Endometrium (tissue), 2 donors: ENCODE measurements around the gene SLC8A1.
"Not testable (repeated sequence)": the region's sequence is repeated elsewhere in the genome, so short reads cannot be mapped to it uniquely, and the experiment has no call there.

Experiments
- FAIRE-seq: peaks from 2 replicates; lab custom pipeline; 2012; peaks lifted over from hg19 to GRCh38; lab: Jason Lieb, UNC
- donor health status: control.
- donor health status: control.

Gene SLC8A1

DNA sequence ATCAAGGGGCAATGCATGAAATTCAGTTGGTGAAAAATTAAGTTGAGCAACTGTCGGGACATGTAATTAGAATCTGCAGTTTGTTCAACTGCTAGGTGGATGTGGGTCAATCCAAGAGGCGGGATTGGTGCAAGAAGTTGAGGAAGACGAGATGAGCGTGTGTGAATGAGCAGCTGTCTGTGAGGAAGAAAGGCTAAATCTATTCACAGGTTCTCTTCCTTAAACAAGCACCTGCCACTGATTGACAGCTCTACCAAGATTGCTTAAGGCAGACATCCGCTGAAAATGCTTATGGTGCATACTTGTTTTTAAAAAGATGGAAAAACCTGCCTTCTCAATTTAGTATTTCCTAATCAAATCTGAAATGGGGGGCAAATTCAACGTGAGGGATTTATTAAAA, 349.4 kb downstream of the SLC8A1 start:
- no peak for FAIRE-seq

DNA sequence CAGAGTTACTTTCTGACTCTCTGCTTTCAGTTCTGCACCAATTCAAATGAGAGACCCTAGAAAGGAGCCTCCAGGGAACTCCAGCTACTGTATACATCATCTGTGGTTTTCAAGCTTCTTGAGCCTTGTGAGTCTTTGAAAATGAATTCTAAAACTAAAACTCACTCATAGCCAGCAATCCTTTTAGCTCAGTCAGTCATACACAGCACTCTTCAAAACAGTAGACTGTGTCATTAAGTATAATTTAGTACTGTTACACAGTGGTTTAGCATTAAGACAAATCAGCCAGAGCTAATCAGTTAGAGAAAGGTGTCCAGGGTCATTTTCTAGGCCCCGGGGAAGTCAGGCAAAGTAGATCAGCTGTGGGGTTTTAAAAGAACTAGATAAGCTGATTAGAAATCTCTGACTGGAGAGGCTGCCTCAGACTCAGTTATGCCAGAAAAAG, 350.7 kb downstream of the SLC8A1 start:
- no peak for FAIRE-seq

DNA sequence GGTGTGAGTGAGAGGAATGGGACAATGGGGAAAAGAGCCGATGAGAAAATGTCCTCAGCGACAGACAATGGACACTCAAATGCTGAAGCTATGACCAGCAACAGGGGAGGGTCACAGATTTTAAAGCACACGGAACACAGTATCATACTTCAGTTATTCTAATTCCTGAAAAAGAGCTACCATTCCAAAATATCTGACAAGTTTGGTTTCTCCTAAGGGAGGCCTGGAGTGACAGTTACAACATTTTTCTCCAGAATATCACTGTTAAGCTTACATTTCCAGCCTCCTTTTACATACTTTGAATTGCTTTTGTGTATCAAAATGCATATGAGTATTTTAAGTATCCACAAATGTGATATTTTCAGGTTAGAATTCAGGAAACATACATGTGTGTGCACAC, 351.2 kb downstream of the SLC8A1 start:
- no peak for FAIRE-seq

DNA sequence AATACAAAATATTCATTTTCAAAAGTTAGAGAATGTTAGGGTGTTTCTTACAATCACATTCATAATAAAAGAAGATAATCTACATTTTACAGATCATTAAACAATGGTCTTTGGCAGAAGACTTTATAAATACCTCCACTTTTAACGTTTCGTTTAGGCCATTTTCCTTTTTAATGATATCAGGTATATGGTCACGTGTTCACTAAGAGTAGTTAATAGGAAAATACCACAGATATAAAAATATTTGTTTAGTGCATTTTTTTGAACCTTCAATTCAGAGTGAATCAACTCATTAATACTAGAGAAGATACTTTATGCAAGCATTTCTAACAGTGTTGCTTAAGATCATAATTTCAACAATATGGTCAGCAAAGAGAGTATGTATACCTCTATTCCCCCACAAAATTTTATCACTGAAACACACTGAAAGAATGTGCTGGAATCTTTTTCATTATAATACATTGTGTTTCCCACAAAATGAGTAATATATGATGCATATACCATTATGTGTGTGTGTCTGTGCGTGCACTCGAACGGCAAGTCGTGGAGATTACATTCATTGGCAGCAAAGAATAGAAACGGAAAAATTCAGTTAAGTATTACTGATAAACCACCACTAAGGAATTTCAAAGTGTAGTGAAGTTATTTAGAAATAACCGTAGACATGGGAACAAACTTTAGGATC, 353.0 kb downstream of the SLC8A1 start:
- FAIRE-seq = no peak

DNA sequence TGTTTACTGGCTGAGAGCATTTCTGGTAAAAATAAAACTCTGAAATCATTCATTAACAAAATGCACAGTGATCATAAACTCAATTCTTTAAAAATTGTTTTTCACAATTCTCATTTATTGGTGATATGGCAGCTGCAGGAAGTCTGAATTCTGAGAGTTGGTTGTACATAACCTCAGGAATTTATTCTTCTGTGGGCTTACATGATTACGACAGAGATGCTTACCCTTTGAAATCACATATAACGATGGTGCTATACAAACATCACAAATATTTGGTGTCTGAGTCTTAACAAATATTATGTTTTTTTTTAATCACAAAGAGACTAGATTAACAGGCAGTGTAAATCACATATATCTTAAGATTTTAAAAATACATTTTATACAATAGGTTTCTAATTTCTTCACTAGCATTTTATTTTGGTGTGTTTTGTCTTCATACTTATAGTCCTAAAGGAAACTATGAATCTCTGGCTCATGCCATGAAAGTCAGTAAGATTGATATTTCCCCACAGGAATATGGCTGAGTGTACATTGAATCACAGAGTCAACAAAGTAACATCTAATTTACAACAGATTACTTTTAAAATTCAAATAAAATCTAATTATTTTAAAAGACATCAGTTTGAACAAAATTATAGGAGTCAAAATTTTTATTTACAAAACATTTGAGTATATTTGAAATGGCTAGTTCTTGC, 354.1 kb downstream of the SLC8A1 start:
- peak; percentile 26 for FAIRE-seq

DNA sequence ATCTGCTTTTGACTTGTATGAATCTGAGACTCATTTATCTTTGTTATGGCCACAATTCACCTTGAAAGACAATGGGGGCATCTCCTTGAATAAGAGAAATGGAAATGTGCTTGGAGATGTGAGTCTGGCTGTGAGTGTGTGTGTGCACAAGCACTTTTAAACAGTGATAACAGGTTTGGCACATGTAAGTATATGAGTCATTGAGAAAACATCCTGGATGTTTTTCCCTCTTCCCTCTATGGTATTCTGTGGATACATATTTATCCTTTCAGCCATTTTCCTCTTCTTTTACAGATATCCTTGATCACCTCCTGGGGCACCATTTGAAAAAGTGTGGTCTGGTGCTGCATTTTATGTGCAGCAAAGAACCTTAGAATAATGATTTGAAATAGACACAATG, 355.5 kb downstream of the SLC8A1 start:
- FAIRE-seq = no peak

DNA sequence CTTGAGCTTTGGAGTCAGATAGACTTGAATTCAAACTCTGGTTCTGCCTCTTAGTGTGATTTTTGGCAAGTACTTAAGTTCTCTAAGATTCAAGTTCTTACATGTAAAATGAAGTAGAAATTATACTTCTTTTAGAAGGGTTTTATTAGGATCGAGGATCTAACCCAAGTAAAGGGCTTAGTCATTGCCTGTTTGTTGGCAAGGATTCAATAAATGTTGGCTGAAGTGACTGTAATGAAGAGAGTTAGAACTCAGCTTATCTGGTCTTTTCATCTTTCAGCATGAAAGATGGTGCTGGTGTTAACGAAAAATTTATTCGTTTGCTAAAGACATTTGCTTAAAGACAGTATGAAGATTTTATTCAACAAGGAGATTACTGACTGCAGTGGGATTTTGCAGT, 356.9 kb downstream of the SLC8A1 start:
- peak; percentile 78 for FAIRE-seq

DNA sequence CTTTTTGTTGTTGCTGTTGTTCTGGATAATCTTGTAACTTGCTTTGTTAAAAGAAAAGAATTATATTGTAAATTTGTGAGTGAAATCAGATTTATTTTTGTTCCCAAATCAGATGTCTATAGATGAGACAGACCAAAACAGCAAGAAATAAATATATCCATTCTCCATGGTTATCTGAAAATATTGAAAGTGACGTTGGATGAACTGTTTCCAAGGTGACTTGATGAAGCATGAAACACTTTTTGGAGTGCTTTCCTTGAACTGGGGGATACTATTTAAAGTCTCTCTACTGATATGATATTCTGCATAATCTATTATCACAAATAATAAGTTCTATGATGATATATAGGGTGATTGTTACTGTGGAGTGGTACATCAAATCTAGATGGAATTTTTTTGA, 357.4 kb downstream of the SLC8A1 start:
- FAIRE-seq = no peak

DNA sequence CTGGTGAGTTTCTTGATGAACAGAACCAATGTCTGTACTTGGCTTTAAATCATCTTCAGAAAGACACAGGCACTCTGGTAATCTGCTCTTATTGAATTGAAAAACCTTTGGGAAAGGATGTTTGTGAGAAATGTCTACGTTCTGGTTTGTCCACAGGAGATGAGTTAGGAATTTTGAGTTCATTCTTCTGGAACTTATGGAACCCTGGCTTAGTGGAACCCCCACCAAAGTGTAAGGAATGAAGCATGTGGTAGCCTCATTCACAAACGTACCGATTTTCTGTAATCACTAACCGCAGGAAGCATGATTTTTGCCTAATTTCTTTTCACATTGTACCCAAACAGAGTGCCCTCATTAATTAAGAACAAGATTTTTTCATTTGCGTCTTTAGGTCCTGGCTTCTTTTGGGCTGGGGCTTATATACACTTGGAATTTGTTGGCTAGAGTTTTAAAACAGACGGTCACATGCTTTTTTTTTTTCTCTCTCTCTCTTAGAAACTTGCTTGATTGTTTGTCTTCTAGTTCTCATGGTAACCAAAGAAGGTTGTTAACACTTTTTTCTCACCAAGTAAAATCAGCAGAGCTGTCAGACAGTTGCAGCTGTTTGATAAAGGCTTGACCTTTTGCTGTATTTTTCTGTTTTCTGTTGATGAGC, 358.7 kb downstream of the SLC8A1 start:
- no peak for FAIRE-seq

DNA sequence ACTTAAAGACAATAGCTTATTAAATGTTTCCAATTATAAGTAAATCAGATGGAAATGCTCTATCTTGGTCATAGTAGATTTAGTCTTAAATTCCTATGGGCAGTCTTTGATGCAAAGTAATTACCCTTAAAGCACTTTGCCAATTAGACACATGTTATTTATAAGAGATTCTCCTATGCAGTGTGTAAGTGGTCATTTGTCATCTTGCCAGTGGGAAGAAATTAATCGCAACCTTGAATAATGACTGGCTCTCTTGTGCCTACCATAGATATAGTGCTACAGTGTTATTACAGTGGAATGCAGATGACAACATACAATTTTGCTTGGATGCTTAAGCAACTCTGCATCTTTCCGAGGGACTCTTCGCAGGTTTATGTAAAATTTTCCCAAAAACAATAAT, 361.8 kb downstream of the SLC8A1 start:
- FAIRE-seq = no peak

DNA sequence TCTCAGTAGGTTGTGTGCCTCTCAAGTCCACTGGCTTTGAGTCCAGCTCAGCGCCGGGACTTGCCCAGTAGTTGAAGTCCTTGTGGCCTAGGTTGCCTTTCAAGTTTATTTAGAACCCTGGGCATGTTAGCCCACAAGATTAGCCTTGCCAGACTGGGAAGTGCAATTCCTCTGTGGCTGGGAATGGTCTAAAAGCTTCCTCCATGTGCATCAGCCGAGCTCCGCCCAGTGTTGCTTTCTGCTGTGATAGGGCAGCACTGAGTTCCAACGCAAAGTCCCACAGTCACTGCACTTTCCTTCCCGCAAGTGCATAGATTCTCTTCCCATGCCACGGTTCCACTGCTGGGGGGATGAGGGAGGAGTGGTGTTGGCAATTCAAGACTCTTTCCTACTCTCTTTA, 364.0 kb downstream of the SLC8A1 start:
- no peak for FAIRE-seq

DNA sequence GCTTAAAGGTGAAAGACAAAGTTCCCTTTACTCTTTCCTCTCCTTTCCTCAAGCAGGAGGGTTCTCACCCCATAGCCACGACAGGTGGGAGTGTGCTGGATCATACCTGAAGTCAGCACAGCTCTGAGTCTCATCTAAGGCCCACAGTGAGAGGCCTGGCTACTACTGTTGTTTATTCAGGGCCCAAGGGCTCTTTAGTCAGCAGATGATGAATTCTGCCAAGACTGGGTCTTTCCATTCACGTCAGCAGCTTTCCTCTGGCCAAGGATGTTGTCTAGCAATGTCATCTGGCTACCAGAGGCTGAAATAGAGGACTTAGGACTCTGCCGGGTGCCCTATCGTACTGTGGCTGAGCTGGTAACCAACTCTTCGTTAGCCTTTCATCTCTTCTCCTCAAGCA, 364.5 kb downstream of the SLC8A1 start:
- FAIRE-seq = no peak

DNA sequence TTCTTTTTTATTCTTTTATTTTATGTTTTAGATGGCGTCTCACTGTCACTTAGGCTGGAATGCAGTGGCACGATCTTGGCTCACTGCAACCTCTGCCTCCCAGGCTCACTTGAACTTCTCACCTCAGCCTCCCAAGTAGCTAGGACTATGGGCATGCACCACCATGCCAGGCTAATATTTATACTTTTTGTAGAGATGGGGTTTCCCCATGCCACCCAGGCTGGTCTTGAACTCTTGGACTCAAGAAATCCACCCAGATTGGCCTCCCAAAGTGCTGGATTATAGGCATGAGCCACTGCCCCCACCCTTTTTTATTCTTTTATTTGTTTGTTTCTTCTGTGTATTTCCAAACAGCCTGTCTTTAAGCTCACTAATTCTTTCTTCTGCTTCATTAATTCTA, 366.1 kb downstream of the SLC8A1 start:
- FAIRE-seq = no peak

DNA sequence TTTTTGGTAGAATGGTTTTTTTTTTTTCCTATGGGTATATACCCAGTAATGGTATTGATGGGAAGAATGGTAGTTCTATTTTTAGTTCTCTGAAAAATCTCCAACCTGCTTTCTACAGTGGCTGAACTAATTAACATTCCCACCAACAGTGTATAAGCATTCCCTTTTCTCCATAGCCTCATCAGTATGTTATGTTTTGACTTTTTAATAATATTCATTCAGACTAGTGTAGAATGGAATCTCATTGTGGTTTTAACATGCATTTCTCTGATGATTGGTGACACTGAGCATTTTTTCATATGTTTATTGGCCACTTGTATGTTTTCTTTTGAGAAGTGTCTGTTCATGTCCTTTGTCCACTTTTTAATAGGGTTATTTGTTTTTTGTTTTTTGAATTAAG, 378.6 kb downstream of the SLC8A1 start:
- FAIRE-seq = not testable (repeated sequence)

DNA sequence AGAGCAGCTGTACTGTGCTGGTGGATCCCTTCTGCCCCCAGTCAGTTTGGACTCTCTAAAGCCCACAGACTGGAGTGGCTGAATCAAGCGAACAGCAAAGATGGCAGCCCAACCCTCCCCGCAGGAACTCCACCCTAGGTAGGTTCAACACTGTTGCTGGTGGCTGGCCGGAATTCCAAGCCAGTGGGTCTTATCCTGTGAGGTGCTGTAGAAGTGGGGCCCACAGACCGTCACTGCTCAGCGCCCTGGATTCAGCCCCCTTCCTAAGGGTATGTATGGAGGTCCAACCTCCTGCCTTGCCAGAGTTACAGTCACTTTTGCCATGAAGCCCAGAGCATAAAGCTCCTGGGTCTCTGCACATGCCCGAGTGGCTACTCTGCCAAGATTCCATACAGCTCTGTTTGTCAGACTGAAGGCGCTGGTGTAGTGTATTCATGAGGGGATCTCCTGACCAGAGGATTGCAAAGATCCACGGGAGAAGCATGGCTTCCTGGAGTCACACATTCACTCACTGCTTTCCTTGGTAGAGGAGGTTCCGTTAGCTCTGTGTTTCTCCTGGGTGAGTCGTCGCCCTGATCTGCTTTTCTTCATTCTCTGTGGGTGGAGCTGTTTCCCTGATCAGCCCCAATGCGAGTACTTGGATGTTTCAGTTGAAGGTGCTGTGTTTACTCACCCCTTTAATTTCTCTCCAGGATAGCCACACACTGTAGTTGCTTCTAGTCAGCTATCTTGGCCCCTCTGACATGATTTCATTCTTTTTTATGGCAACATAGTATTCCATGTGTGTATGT, 379.3 kb downstream of the SLC8A1 start:
- no peak for FAIRE-seq

DNA sequence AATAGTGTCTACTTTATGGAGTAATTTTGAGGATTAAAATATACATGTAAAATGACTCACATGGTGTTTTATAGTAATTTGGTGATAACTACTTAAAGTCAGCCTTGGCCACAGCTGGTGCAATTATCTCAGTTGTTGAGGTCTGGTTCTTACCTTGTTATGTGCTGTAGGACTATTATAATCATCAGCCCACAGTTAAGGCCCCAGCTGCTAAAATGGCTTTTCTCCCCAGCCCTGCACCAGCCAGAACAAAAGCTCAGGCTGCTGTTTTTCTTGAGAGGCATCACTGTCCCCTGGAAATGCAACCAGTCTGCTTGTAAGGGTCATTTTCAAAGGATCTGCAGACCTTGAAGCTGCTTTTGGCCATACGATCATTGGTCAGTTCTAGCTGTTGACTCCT, 389.5 kb downstream of the SLC8A1 start:
- no peak for FAIRE-seq

DNA sequence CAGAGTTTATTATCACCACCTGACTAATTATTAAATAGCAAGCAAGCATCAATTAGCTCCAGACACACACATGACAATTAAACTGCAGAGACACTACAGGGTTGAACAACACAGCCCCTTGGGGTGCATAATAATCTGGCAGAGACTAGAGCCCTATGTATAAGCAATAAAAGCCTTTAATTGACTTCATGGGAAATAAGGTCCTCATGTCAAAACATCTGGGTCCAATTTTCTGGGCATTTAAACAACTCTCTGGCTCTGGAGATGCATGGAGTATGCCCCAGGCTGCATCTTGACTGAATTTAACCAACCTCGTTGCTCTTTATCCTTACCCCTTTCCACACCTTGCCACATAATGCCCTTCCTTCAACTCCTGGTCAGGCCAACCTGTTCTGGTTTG, 402.1 kb downstream of the SLC8A1 start:
- peak; percentile 51 for FAIRE-seq

DNA sequence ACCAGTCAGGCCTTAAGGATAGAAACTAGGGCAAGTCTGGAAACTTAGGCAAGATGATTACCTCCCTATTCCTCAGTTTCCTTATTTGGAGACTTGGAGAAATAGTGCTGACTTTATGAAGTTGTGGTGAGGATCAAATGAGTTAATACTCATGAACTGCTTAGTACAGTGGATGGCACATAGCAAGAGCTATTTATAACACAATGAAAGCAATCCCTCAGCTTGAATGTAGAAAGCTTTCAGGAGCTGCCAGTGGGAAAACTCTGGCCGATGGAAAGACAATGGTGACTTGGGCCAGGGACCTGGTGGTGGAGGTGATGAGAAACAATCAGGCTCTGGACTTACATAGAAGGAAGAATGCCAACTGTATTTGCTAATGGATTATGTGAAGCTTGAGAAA, 403.4 kb downstream of the SLC8A1 start:
- FAIRE-seq = no peak

DNA sequence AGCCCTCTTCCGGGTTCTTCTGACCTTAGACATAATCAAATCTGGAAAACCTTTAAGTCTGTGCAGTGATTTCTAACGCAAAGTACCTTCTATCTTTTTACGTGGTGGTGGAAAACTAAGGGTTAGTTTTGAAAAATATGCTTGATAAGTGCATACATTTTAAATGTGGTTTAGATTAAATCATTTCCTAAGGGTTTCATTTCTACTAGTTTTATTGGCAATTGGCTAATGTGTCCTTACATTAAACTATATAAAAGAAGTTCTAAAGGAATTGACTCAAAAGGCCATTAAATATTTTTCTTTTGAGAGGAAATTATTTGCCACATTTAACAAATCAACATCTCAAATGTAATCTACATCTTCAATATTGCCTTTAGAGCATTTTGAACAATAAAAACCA, 404.5 kb downstream of the SLC8A1 start:
- FAIRE-seq = no peak
